Transverse colon (tissue), 4 donors: ENCODE data around the gene GMDS.

Experiments
- EP300 ChIP-seq: sonication (generic); formaldehyde crosslinking; IDR thresholded peaks from one replicate; pipeline ENCODE4 v1.6.1; 2017; ENCODE audit warnings: antibody characterized with exemption, low read depth
- POLR2AphosphoS5 ChIP-seq, 3 donors: sonication (generic); formaldehyde crosslinking; IDR thresholded peaks; one replicate each; pipeline ENCODE4 v1.6.1; 2016; ENCODE audit warnings: antibody characterized with exemption in 3 of 3
- TF ChIP-seq, protein P1 (sequence below), 5 experiments: fragments of 200-600 bp in 3 of 5; fragments of 450-650 bp in 2 of 5; sonication (generic) in 3 of 5; IDR thresholded peaks; 1 replicate in 2 of 5; 2 replicates in 3 of 5; pipeline ENCODE4 v1.5.1; 2016 to 2017; ENCODE audit warnings: antibody characterized with exemption in 5 of 5, inconsistent platforms in 3 of 5, mild to moderate bottlenecking in 2 of 5, moderate library complexity in 1 of 5

DNA sequence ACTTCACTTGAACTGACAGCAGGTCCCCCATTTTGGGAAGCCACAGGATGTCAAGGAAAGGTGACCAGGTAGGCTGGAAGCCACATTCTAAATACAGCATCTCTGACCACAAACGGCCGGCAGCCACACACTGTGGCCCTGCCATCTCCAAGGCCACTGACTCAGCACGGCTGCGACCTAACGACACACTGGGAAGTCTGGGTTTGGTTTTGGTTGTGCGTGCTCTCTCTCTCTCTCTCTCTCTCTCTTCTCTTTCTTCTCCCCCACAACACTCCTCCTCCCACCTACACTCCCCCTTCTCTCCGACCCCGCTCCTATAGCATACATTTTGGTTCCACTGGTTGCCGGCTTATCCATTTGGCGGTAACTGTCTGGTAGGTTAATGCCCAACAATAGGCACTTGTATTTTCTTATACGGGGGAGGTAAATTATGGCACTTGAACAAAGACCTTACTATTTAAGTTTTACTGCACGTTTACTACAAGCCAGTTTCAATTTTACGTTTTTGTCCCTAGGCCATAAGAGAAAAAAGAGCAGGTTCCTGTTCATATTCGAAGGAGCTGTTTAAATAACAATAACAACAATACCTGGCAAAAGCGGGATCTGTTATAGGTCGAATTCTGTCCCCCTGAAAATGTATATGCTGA lies 103.6 kb downstream of the GMDS start:
- TF ChIP-seq POLR2AphosphoS5 (IDR thresholded peaks at IDR 0.05) = no peak
- TF ChIP-seq, protein P1, sequence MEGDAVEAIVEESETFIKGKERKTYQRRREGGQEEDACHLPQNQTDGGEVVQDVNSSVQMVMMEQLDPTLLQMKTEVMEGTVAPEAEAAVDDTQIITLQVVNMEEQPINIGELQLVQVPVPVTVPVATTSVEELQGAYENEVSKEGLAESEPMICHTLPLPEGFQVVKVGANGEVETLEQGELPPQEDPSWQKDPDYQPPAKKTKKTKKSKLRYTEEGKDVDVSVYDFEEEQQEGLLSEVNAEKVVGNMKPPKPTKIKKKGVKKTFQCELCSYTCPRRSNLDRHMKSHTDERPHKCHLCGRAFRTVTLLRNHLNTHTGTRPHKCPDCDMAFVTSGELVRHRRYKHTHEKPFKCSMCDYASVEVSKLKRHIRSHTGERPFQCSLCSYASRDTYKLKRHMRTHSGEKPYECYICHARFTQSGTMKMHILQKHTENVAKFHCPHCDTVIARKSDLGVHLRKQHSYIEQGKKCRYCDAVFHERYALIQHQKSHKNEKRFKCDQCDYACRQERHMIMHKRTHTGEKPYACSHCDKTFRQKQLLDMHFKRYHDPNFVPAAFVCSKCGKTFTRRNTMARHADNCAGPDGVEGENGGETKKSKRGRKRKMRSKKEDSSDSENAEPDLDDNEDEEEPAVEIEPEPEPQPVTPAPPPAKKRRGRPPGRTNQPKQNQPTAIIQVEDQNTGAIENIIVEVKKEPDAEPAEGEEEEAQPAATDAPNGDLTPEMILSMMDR (IDR thresholded peaks at IDR 0.05) = no peak
- no peak for TF ChIP-seq EP300
